ENCODE results near the gene ADAMTSL3.

DNA sequence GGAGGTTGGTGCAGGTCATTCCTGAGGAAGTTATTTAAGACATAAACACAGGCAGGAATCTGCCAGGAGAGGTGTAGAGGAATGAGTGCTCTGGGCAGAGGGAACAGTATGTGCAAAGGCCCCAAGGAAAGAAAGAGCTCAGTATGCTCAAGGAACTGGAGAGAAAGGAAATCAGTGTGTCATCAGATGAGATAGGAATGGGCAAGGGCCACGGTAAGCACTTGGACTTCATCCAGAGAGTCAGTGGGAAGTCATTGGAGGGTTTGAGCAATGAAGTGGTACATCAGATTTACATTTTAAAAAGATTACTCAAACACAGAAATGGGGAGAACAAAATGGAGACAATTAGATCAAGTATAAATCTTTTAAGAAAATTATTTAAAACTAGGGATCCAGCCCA is 272.2 kb downstream of the ADAMTSL3 start:
- TF ChIP-seq, protein P1, sequence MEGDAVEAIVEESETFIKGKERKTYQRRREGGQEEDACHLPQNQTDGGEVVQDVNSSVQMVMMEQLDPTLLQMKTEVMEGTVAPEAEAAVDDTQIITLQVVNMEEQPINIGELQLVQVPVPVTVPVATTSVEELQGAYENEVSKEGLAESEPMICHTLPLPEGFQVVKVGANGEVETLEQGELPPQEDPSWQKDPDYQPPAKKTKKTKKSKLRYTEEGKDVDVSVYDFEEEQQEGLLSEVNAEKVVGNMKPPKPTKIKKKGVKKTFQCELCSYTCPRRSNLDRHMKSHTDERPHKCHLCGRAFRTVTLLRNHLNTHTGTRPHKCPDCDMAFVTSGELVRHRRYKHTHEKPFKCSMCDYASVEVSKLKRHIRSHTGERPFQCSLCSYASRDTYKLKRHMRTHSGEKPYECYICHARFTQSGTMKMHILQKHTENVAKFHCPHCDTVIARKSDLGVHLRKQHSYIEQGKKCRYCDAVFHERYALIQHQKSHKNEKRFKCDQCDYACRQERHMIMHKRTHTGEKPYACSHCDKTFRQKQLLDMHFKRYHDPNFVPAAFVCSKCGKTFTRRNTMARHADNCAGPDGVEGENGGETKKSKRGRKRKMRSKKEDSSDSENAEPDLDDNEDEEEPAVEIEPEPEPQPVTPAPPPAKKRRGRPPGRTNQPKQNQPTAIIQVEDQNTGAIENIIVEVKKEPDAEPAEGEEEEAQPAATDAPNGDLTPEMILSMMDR (IDR thresholded peaks at IDR 0.05) = no peak
- no peak for TF ChIP-seq ZFX (IDR thresholded peaks at IDR 0.05; ENCODE audit: borderline replicate concordance)
